ENCODE data around the gene FAM181A.

- no peak for TF ChIP-seq GATA2 (IDR thresholded peaks at IDR 0.05; ENCODE audit: low read depth, low read length)
- TF ChIP-seq GATA3 (IDR thresholded peaks at IDR 0.05; ENCODE audit: low read depth, low read length) = no peak
These were observed 1.7 kb upstream of the FAM181A start for GRCh38 chr14:93925374-93925895.
